GM19463 (cell line): Measurements from ENCODE around the gene USH1G.

Experiments
- ATAC-seq: cut with Tn5 transposase; IDR thresholded peaks from one replicate; pipeline ENCODE4 v1.9.1; 2021; ENCODE audit warnings: mild to moderate bottlenecking, moderate library complexity; ENCODE audit not compliant: unreplicated experiment

Gene USH1G

GRCh38 chr17:74954665-74955421 is 31.8 kb upstream of the USH1G start:
- ATAC-seq, result no peak

- no peak for ATAC-seq
These were observed 31.1 kb upstream of the USH1G start for GRCh38 chr17:74954115-74954514.

- ATAC-seq, result no peak
These were observed 30.2 kb upstream of the USH1G start for GRCh38 chr17:74953134-74953687.

GRCh38 chr17:74952431-74953133 is 29.5 kb upstream of the USH1G start:
- no peak for ATAC-seq

GRCh38 chr17:74951680-74952421 is 28.8 kb upstream of the USH1G start:
- ATAC-seq, result no peak

- no peak for ATAC-seq
These were observed 28.0 kb upstream of the USH1G start for GRCh38 chr17:74951065-74951464.

GRCh38 chr17:74950207-74950606 is 27.2 kb upstream of the USH1G start:
- no peak for ATAC-seq

GRCh38 chr17:74949455-74950115 is 26.5 kb upstream of the USH1G start:
- ATAC-seq, result no peak

GRCh38 chr17:74947041-74947754 is 24.1 kb upstream of the USH1G start:
- no peak for ATAC-seq

GRCh38 chr17:74946641-74947040 is 23.6 kb upstream of the USH1G start:
- no peak for ATAC-seq

- peak; percentile 89 for ATAC-seq
These were observed 22.5 kb upstream of the USH1G start for GRCh38 chr17:74945543-74945942.

GRCh38 chr17:74943808-74944522 is 20.9 kb upstream of the USH1G start:
- ATAC-seq, result no peak

GRCh38 chr17:74941128-74941725 is 18.2 kb upstream of the USH1G start:
- no peak for ATAC-seq

- no peak for ATAC-seq
These were observed 16.5 kb upstream of the USH1G start for GRCh38 chr17:74939534-74939933.

- ATAC-seq, result no peak
These were observed 15.3 kb upstream of the USH1G start for GRCh38 chr17:74938194-74938950.

- no peak for ATAC-seq
These were observed 14.3 kb upstream of the USH1G start for GRCh38 chr17:74937064-74938051.

GRCh38 chr17:74936470-74936799 is 13.4 kb upstream of the USH1G start:
- no peak for ATAC-seq
